NCI-H128 (cell line): ENCODE results near the gene MYBPHL.

Experiments used
- DNase-seq: peaks from one replicate; lab custom pipeline; 2025; ENCODE audit not compliant: unreplicated experiment; lab: John Stamatoyannopoulos, UW

Gene MYBPHL

GRCh38 chr1:109281680-109282496, 24.9 kb downstream of the MYBPHL start:
- no peak for DNase-seq

GRCh38 chr1:109280862-109281261, 25.9 kb downstream of the MYBPHL start:
- DNase-seq = no peak

GRCh38 chr1:109279615-109280278, 27.1 kb downstream of the MYBPHL start:
- DNase-seq = no peak

GRCh38 chr1:109277434-109278204, 29.2 kb downstream of the MYBPHL start:
- no peak for DNase-seq

- DNase-seq = no peak
Observed at GRCh38 chr1:109275706-109276345, 31.0 kb downstream of the MYBPHL start.

- no peak for DNase-seq
Observed at GRCh38 chr1:109274533-109275476, 32.0 kb downstream of the MYBPHL start.

- no peak for DNase-seq
Observed at GRCh38 chr1:109273570-109274288, 33.1 kb downstream of the MYBPHL start.

GRCh38 chr1:109272831-109273547, 33.8 kb downstream of the MYBPHL start:
- no peak for DNase-seq

GRCh38 chr1:109272021-109272799, 34.6 kb downstream of the MYBPHL start:
- no peak for DNase-seq

- no peak for DNase-seq
Observed at GRCh38 chr1:109271458-109271857, 35.4 kb downstream of the MYBPHL start.

- no peak for DNase-seq
Observed at GRCh38 chr1:109270623-109271317, 36.0 kb downstream of the MYBPHL start.

- no peak for DNase-seq
Observed at GRCh38 chr1:109269981-109270622, 36.7 kb downstream of the MYBPHL start.

- DNase-seq = no peak
Observed at GRCh38 chr1:109269212-109269980, 37.4 kb downstream of the MYBPHL start.

GRCh38 chr1:109268431-109269211, 38.2 kb downstream of the MYBPHL start:
- DNase-seq = no peak

- DNase-seq = no peak
Observed at GRCh38 chr1:109267743-109268300, 39.0 kb downstream of the MYBPHL start.
